ENCODE data around the gene MBOAT7.

DNA sequence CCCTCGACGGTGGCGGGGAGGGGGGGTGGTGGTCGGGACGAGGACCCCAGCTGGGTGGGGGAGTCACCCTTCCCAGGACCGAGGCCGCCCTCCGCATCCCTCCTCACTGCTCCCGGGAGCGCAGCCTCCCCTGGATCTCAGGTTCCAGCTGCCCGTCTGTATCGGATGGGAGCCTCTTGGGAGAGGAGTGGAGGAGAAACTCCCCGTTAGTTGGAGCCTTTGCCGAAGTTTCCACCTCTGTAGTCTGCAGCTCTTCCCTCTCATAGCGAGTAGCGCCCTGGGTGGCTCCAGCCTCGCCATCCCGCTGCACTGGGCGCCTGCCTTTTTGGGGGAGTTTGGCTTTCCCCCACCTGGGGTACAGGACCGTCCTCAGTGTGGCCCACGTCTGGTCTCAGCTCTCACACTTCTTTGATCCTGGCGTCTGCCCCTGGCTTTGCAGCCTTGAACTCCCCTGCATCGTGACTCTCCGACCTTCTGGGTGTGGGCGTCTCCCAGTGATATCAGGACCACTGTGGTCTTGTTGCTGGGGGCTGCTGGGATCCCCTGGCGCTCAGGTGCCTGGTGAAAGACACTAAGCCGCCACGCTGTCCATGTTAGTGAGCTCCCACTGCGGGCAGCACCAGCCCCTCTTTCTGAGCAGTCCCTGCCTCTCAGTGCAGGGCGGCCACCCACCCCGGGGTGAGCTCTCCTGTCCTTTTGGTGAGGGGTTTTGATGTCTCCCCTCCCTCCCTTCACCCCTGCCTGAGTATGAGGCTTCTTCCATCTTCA lies 50.7 kb downstream of the MBOAT7 start:
- TF ChIP-seq, protein P1, sequence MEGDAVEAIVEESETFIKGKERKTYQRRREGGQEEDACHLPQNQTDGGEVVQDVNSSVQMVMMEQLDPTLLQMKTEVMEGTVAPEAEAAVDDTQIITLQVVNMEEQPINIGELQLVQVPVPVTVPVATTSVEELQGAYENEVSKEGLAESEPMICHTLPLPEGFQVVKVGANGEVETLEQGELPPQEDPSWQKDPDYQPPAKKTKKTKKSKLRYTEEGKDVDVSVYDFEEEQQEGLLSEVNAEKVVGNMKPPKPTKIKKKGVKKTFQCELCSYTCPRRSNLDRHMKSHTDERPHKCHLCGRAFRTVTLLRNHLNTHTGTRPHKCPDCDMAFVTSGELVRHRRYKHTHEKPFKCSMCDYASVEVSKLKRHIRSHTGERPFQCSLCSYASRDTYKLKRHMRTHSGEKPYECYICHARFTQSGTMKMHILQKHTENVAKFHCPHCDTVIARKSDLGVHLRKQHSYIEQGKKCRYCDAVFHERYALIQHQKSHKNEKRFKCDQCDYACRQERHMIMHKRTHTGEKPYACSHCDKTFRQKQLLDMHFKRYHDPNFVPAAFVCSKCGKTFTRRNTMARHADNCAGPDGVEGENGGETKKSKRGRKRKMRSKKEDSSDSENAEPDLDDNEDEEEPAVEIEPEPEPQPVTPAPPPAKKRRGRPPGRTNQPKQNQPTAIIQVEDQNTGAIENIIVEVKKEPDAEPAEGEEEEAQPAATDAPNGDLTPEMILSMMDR (conservative IDR thresholded peaks at IDR 0.05) = no peak
- TF ChIP-seq ZFX (IDR thresholded peaks at IDR 0.05) = no peak
